HS-5 (cell line): ENCODE measurements around the gene CENPI.
"Not testable (repeated sequence)": the region's sequence is repeated elsewhere in the genome, so short reads cannot be mapped to it uniquely, and the experiment has no call there.

Experiments
- DNase-seq: peaks from one replicate; pipeline ENCODE4 v3.0.0-alpha.2; 2012; ENCODE audit warnings: low read depth

CENPI gene, protein sequence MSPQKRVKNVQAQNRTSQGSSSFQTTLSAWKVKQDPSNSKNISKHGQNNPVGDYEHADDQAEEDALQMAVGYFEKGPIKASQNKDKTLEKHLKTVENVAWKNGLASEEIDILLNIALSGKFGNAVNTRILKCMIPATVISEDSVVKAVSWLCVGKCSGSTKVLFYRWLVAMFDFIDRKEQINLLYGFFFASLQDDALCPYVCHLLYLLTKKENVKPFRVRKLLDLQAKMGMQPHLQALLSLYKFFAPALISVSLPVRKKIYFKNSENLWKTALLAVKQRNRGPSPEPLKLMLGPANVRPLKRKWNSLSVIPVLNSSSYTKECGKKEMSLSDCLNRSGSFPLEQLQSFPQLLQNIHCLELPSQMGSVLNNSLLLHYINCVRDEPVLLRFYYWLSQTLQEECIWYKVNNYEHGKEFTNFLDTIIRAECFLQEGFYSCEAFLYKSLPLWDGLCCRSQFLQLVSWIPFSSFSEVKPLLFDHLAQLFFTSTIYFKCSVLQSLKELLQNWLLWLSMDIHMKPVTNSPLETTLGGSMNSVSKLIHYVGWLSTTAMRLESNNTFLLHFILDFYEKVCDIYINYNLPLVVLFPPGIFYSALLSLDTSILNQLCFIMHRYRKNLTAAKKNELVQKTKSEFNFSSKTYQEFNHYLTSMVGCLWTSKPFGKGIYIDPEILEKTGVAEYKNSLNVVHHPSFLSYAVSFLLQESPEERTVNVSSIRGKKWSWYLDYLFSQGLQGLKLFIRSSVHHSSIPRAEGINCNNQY

DNA sequence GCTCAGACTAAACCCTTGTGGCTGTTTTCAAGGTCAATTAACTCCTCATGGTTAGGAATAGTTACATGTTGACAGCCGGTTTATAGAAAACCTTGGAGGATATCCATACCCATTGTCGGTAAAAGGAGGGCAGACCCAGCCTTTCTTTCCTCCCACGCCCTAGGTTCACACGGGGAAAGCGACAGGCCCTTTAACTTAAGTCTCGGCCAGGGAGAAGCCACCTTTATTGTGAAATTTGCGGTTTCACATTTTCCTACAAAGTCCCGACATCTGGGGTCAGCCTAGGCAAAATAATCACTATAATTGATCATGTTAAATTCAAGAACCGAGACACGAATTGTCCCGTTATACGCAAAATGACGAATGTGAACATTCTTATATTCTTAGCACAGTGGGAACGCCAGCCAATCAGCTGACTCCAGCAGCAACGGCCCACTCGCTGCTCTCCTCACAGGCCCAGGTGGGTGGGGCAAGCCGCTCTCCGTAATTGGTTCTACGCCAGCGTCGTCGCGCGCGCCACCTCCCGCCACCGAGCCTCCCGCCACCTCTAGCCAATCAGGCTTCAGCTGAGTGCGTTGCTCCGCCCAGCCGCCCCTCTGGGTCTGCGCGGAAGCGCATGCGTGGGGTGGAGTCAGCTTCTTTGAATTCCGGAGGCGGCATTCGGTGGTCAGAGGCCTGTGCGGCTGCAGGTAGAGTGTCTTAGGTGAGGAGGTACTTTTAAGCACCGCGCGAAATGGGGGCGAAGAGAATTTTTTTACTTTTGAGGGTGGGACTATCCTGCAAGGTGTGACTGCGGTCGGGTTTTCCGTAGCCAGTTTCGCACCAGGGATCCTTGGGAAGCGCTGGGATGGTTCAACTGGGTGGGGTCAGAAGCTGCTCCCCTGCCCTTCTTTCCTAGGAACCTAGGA lies at the start of gene CENPI:
CENPI (plus strand) TSS at position 659 of the 908 bp plus-strand sequence. CDS start 2,867 bp downstream, outside the sequence.
- DNase-seq: peak; percentile 65

DNA sequence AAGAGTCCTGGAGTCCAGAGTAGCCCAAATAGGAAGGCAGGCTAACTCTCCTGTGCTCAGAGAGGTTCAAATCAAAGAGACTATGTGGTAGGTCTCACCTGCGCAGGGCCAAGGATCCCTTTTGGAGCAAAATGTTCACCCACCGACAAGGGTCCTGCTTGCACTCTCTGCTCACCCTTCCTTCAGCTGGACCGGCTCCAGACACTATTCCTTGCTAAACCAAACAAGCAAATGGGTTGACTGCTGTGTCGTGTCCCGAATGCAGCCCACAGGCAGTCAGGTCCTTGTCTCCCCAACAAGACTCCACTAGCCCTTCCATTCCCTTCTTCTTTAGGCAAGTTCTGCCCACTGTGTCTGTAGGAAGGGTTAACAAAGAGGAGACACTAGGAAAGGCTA lies 46.9 kb upstream of the CENPI start:
- no peak for DNase-seq

DNA sequence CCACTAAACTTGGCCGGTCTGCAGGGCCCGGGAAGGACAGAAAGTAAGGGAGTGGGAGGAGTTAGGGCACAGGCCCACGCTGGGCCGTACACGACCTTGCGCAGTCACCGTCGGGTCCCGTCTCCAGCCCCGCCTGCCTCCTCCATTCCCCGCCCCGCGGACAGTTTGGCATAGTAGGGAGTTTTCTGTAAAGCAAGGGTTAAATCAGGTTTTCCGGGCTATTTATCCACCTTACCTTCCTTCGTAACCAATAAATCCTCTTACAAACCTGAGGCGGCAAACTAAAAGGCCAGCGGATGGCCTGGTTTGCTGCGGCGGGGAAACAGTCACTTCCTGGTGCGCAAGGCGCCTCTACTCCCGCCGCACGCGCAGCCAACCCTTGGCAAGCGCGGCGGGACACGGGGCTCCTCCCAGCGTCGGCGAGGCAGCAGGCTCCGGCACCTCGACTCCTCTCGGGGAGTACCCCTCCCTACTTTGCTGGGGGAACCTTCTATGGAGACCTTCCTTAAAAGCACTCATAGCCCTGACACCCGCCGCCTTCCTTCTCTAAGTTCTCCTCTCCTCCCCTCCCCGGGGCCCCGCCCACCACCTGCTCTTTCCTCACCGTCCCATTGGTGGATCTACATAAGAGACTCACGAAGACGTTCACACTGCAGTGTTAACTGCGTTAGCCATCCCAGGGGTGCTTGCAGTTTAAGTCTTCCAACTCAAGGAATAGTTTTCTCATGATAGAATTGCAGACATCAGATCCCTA lies 46.3 kb upstream of the CENPI start, which contains the start of gene TRMT2B:
TRMT2B (minus strand) TSS at position 563 of the 754 bp plus-strand sequence. CDS start 9,822 bp downstream, outside the sequence.
- DNase-seq: peak; percentile 56

DNA sequence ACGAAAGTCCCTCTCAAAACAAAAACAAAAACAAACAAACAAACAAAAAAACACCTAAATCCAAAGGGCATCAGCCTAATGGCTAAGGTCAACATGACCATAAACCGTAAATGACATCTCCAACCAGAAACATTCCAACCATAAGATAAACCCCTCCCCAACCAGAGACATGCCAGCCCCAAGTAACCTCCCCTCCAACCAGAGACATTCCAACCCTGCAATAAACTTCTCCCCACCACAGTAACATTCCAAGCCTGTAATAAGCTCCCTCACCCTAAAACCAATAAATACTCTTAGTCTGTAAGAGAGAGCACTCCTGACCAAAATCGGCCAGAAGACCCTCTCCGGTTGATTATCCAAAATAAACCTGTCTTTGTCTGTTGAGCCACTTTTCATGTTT lies 41.5 kb upstream of the CENPI start:
- DNase-seq: not testable (repeated sequence)

DNA sequence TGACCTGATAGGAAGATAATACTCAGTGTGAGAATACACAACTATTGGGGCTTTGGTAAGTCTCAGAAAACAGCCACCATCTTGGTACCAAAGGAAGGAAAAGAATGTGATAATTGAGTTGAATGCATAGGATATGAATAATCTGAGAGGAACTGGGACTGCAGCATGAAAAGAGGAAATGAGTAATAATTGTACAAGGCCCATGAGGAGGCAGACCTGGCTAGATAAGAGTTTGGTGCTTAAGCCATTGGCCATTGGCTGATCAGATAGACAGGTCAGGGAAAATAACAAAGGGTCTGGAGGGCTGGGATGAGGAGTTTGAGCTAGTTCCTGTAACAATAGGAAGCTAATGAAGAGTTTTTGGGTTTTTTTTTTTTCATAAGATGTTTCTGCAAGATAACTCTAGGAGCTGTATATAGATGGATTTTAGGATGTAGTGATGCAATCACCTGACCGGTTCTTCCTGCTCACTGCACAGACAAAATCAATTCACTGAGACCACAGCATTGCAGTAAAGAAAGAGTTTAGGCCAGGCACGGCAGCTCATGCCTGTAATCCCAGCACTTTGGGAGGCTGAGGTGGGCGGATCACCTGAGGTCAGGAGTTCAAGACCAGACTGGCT lies 40.8 kb upstream of the CENPI start:
- peak; percentile 61 for DNase-seq

DNA sequence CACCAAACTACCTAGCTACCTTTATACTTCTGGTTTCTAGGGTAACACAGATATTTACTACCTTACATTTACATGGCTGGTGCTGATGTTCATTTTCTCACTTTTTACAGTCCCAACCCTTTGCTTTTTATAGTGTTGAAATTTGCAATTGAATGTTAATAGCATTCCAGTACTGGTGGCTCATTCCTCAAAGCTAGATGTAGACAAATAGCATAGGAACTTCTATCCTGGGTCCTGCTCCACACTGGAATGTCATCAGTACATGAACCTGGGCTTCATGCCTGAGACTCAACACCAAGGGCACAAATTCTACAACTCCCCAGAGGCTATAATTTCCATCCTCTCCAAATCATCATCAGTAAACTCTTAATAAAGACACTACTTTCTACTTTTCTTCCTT lies 35.8 kb upstream of the CENPI start:
- no peak for DNase-seq

DNA sequence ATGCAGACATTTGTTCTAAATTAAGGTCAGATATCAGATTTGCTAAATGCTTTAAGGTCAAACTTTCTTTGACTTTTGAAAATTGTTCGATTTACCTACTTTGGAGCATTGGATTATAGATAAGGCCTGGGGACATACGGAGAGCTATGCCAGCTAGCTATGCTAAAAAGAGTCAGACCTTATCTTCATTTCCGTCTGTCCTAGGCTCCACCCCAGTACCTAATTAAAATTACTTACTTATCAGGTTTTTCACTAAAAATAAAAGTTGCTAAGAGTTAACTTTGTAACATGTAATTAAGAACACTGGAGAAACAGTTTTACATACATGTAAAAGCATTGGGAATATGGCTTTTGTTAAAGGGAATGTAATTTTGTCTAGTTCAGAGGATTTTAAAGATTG lies 26.4 kb upstream of the CENPI start:
- no peak for DNase-seq

DNA sequence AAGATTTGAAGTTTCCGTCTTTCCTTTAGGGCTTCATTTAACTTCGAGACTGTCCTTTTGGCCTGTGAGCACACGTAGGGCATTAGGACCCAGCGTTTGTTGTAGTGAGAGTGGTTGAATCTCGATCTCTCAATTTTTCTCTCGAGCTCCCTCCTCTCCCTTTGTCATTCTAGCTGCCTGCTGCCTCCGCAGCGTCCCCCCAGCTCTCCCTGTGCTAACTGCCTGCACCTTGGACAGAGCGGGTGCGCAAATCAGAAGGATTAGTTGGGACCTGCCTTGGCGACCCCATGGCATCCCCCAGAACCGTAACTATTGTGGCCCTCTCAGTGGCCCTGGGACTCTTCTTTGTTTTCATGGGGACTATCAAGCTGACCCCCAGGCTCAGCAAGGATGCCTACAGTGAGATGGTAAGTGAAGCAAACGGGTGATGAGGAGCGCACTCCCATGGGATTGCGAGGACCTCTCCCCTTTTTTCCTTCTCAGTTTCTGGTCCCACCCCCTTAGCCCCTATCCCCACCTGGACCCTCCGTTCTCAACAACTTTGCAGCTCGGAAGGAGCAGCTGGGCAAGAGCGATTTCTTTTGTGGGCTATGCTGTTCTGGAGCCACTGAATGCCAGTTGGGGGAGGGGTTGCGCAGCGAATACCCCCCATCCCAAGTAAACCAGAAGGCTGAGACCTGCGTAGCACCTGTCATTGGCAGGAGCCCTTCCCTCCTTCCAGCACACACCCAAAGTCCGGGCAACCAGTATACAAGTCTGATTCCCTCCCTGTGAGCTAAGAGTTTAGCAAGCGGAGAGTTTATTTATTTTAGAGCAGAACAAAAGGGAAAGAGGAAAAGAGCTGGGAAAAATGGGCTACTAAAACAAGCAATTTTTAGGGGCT lies 19.0 kb upstream of the CENPI start, which contains the start of gene TMEM35A:
TMEM35A (plus strand) TSS at position 164 of the 883 bp plus-strand sequence; CDS start at position 288, 124 bp downstream.
- no peak for DNase-seq

DNA sequence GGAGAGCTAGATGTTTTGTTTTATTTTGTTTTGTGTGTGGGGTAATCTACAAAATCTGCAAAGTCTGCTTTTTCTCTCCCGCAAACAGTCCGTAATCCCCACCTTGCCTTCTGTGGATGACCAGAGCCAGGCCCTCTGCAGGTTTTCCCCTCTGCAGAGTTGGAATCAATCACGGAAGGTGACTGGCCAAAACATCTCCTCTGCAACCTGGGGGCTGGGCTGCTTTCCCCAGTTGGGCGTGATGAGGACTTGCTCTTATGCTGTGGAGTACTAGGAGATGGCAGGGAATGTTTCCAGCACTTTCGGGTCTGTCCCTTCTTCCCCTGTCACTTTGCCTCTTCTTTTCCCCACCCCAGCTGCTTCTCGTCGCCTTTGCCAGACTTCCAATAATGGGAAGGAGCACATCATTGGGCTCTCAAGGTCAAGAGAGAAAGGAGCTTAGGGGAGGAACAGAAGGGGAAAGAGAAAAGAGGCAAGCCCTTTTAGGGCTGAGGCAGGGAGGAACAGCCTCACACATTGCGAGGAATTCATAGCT lies 18.2 kb upstream of the CENPI start:
- DNase-seq: no peak

DNA sequence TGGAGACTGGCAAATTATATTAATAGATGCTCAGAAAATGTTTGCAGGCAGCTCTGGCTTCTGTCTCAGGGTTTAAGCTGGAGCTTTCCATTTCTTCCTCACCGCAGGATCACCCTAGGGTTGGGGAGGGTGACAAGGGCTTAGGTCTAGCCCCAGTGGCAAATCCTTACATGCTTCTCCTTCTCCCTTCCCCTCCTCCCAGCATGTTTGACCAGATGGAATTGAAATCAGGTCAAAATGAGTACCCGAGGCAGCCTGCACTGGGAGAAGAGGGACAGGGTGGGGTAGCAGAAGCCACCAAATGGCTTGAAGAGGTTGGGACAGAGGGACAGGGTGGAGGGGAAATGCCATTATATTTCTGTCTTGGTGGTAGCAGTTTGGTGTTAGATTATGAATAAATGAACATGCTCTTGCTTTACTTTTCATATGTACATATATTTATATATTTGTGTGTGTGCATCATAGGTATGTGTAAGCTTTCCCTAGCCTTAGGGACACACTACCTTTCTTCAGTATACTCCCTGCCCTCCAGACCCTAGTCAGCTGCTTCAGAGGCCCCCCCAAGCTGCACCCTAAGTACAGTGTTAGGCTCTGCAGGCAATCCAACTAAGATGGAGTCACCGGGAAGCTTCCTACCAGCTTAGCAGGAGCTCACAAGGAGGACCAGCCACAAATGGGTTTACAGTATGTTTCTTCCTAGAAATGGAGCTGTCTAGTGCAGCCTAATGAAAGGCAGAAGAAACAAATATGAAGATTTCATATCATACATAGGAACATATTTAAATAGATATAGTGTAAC lies 17.5 kb upstream of the CENPI start:
- no peak for DNase-seq

DNA sequence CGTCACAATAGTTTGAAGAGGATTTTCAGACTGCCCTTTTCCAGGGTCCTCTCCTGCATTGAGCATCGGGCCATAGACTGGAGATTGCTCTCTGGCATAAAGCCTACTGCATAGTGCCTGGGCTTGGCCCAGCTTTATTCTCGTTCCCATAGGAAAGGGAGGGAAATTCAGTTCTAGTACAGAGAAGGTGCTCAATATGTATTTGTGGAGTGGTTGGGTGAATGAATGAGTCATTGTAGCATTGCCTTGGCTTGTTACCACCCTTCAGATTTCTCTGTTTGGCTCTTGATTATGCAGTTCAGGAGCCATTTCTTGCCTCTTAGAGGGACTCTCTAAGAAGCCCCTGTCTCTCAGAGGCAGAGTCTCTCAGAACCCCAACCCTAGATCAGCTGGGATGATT lies 16.8 kb upstream of the CENPI start:
- DNase-seq: no peak

DNA sequence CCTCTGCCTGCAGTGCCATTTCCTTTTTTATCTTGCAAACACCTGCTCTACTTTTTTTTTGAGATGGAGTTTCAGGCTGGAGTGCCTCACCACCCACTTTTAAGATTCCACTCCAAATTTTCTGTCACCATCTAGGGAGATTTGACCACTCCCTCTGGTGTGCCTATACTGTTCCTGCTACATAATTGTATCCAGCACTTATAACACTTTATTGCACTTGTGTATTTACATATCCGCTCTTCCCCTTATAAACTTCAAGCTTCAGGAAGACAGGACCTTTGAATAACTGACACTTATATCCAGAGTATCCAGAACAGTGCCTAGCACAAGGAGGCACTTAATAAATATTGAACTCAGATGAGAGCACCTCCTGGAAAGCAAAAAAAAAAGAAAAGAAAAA lies 6.2 kb upstream of the CENPI start:
- DNase-seq: no peak

DNA sequence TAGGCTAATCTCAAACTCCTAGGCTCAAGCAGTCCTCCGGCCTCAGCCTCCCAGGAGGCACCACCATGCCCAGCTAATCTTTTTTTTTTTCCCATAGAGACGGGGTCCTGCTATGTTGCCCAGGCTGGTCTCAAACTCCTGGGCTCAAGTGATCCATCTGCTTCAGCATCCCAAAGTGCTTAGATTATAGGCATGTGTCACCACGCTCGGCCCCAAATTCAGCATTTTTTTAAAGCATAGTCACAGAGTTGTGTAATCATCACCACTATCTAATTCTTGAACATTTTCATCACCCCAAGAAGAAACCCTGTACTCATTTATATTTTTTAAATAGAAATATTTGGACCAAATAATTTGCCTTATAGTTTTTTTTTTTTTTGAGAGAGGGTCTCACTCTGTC lies 10.3 kb downstream of the CENPI start:
- peak; percentile 41 for DNase-seq

DNA sequence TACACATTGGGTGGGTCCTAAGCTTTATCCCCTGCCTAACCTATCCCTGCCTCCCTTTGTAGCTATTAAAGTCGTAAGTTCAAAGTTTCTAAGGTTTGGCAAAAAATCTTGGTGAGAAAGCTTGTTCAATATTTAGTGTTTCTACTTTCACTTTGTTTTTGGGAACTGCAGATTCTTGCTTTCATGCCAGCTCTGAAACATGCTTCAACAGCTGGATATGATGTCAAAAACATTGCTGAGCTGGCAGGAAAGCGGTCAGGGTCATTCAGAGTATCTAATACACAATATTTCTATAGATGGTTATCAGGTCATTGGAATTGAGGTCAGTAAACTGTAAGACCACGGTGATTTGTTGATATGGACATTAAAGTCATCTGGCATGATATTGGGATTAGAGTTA lies 19.7 kb downstream of the CENPI start:
- no peak for DNase-seq

DNA sequence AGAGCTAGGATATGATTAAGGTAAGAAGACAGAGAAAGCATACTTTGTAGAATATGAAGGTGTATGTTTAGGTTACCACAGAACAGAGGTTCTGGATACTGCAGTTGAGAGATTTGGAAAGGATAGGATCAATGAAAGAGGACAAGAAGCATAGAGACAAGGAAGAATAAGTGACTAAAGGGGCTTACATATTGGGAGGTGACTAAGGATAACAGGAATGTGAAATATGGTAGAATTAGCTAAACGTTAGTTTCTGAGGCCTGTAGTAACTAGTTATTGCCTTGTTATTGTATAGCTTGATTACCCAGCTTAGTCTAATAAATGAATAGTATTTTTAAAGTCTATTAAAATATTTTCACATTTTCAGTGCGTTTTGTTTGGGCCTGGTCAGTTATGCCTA lies 38.2 kb downstream of the CENPI start:
- no peak for DNase-seq
